Smooth muscle cell (in vitro differentiated cells): ENCODE results near the gene PGGHG. TPM values are rescaled to one million over a fixed set of nuclear protein-coding genes. Genes with fewer than 3 reads are reported as not detected.

Experiments
- DNase-seq: peaks from one replicate; lab custom pipeline; 2025; ENCODE audit not compliant: unreplicated experiment; lab: John Stamatoyannopoulos, UW
- H2AFZ ChIP-seq: fragments of 200-600 bp; sonication (generic); 2 replicates; pipeline ENCODE4 v1.6.0; 2016; ENCODE audit warnings: antibody characterized with exemption, low read depth, mild to moderate bottlenecking
- H3F3A ChIP-seq: fragments of 200-600 bp; sonication (generic); 2 replicates; pipeline ENCODE4 v1.6.0; 2017; ENCODE audit warnings: antibody characterized with exemption, low read depth
- H3K27ac ChIP-seq: fragments of 200-600 bp; sonication (generic); 2 replicates; pipeline ENCODE4 v1.5.1; 2016; ENCODE audit warnings: low read depth, mild to moderate bottlenecking
- H3K27me3 ChIP-seq: fragments of 200-600 bp; sonication (generic); 2 replicates; pipeline ENCODE4 v1.6.1; 2016; ENCODE audit warnings: low read depth, mild to moderate bottlenecking
- H3K36me3 ChIP-seq: fragments of 200-600 bp; sonication (generic); 2 replicates; pipeline ENCODE4 v1.5.1; 2016; ENCODE audit warnings: low read depth
- H3K4me1 ChIP-seq: fragments of 200-600 bp; sonication (generic); 2 replicates; pipeline ENCODE4 v1.5.1; 2016; ENCODE audit warnings: low read depth
- H3K4me2 ChIP-seq: fragments of 200-600 bp; sonication (generic); 2 replicates; pipeline ENCODE4 v1.6.0; 2016; ENCODE audit warnings: mild to moderate bottlenecking
- H3K4me3 ChIP-seq: fragments of 200-600 bp; sonication (generic); 2 replicates; pipeline ENCODE4 v1.5.1; 2016; ENCODE audit warnings: mild to moderate bottlenecking
- H3K79me2 ChIP-seq: fragments of 200-600 bp; sonication (generic); 2 replicates; pipeline ENCODE4 v1.6.0; 2016; ENCODE audit warnings: low read depth, mild to moderate bottlenecking
- H3K9ac ChIP-seq: fragments of 200-600 bp; sonication (generic); 2 replicates; pipeline ENCODE4 v1.6.0; 2016; ENCODE audit warnings: low read depth
- H3K9me3 ChIP-seq: fragments of 200-600 bp; sonication (generic); replicated peaks from 2 replicates; pipeline ENCODE4 v1.5.1; 2016; ENCODE audit warnings: low read depth
- H4K20me1 ChIP-seq: fragments of 200-600 bp; sonication (generic); 2 replicates; pipeline ENCODE4 v1.6.0; 2016; ENCODE audit warnings: low read depth
- WGBS: methylation state at CpG from one replicate; pipeline ENCODE4 v1.1.7; 2016; ENCODE audit warnings: low lambda C conversion rate; 5-methylcytosine and 5-hydroxymethylcytosine counted together
- polyA plus RNA-seq: library from polyadenylated mRNA; unstranded; fragments of >200 nt; fragmentation: Nextera tagmentation; extraction: Ambion mirVana; gene quantifications from 2 replicates; pipeline ENCODE4 v1.2.1, GENCODE V29; 2016
- total RNA-seq: library from RNA; depleted of rRNA; stranded (reverse); fragments of >200 nt; gene quantifications from 2 replicates; pipeline ENCODE4 v1.2.3, GENCODE V29; 2014
- TF ChIP-seq, protein P1 (sequence below): fragments of 200-600 bp; sonication (generic); IDR thresholded peaks from 2 replicates; pipeline ENCODE4 v1.5.1; 2017; ENCODE audit warnings: borderline replicate concordance, mild to moderate bottlenecking, antibody characterized with exemption; ENCODE audit not compliant: insufficient read depth, poor library complexity, severe bottlenecking

The PGGHG gene
- total and polyA plus RNA-seq, 2 experiments from 2014 or later: 8.6 to 16.6 TPM

DNA sequence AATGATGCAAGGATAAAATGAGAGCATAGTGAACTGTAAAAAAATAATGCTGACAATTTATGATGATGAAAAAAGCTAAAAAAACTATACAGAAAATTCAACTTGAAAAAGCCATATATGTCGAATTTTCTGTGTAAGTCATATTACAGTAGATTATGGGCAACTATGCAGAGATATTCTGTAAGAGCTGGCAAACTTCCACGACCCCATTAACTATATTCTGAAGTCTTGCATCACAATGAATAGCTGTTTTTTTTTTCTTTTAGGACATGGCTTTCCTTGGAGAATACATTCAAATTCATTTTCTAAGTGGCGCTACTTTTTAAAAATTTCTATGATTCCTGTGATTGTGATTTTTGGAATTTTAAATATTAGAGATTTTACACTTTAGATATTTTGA lies 33.8 kb upstream of the PGGHG start:
- H3F3A ChIP-seq: peaks cover 4% of the 10 kb centered on the region

DNA sequence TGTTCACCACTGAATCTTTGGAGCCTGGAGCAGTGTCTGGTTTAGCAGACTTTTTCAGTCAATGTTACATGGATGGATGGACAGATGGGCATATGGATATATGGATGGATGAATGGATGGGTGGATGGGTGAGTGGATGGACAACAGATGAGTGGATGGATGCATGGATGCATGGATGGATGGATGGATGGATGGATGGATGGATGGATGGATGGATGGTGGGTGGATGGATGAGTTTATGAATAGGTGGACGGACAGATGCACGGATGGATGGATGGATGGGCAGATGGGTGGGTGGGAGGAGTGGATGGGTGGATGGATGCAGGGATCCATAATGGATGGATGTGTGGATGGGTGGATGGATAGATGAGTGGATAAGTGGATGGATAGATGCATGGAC lies 33.1 kb upstream of the PGGHG start:
- WGBS: 92% methylated on average over 2 of the region's 2 CpGs
- TF ChIP-seq, protein P1, sequence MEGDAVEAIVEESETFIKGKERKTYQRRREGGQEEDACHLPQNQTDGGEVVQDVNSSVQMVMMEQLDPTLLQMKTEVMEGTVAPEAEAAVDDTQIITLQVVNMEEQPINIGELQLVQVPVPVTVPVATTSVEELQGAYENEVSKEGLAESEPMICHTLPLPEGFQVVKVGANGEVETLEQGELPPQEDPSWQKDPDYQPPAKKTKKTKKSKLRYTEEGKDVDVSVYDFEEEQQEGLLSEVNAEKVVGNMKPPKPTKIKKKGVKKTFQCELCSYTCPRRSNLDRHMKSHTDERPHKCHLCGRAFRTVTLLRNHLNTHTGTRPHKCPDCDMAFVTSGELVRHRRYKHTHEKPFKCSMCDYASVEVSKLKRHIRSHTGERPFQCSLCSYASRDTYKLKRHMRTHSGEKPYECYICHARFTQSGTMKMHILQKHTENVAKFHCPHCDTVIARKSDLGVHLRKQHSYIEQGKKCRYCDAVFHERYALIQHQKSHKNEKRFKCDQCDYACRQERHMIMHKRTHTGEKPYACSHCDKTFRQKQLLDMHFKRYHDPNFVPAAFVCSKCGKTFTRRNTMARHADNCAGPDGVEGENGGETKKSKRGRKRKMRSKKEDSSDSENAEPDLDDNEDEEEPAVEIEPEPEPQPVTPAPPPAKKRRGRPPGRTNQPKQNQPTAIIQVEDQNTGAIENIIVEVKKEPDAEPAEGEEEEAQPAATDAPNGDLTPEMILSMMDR: no peak
- Histone ChIP-seq H3K79me2 (no peaks in the 10 kb centered on the region), H3K4me2 (no peak overlapping the region), H3K9ac (no peak overlapping the region), H3K4me1 (no peaks in the 10 kb centered on the region), H3K27ac (no peak overlapping the region), H2AFZ (no peak overlapping the region), H3K36me3 (no peaks in the 10 kb centered on the region), H3K9me3 (no peaks in the 10 kb centered on the region), H3K27me3 (no peaks in the 10 kb centered on the region), H3F3A (peaks cover 4% of the 10 kb centered on the region), H4K20me1 (peaks cover 4% of the 10 kb centered on the region), H3K4me3 (no peak overlapping the region)
- no peak for DNase-seq

More for the DNA sequence above, 33.8 kb upstream of the PGGHG start:
- no peaks in the 10 kb centered on the region for H3K4me1 ChIP-seq
- TF ChIP-seq, protein P1: no peak
- H2AFZ ChIP-seq: no peak overlapping the region
- no peak overlapping the region for H3K27ac ChIP-seq
- H3K79me2 ChIP-seq: no peaks in the 10 kb centered on the region
- H3K36me3 ChIP-seq: no peaks in the 10 kb centered on the region
- 83% methylated on average over 3 of the region's 3 CpGs for WGBS
- no peak overlapping the region for H3K9ac ChIP-seq
- no peak overlapping the region for H3K4me3 ChIP-seq
- peaks cover 4% of the 10 kb centered on the region for H4K20me1 ChIP-seq
- H3K9me3 ChIP-seq: no peaks in the 10 kb centered on the region
- no peak overlapping the region for H3K4me2 ChIP-seq
- DNase-seq: no peak
- H3K27me3 ChIP-seq: no peaks in the 10 kb centered on the region

DNA sequence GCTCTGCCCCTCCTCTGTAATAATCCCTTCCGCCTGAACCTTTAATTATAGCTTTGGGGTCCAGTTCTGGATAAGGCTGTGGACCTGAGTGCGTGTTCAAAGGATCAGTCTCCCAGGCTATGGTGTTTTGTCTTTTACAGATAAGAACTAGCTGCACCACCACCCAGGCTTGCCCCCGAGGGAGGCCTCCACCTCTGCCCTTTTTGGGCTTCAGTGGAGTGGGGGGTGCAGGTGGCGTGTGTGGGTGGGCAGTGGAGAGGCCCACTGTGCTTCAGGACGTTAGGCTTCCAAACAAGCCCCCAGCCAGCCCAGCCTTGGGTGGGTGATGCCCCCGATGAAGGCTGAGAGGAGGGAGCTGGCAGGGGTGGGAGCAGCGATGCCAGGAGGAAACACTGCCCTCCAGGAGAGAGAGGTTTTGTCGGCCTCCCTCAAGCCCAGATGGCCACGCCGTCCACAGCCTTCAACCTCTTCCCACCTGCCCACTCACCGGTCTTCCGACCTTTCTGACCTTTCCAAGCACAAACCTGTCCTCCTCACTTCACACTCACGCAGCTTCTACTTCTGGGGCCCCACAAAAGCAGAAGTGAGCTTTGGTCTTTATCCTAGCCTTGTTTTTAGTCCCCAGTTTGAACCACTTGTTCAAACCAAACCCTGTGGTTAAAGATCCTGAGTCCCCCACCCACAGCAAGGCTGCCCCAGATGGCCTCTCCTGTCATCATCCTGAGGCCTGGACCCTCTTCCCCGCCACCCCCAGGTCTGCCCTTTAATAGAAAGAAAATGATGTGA lies 31.8 kb upstream of the PGGHG start:
- Histone ChIP-seq H3K79me2 (no peaks in the 10 kb centered on the region), H2AFZ (no peak overlapping the region), H3K4me3 (no peak overlapping the region), H3K4me1 (no peaks in the 10 kb centered on the region), H3K4me2 (no peak overlapping the region), H3F3A (no peaks in the 10 kb centered on the region), H4K20me1 (no peaks in the 10 kb centered on the region), H3K36me3 (no peaks in the 10 kb centered on the region), H3K9me3 (no peaks in the 10 kb centered on the region), H3K27ac (no peak overlapping the region), H3K9ac (no peak overlapping the region), H3K27me3 (no peaks in the 10 kb centered on the region)
- TF ChIP-seq, protein P1: no peak
- WGBS: 81% methylated on average over 14 of the region's 14 CpGs
- no peak for DNase-seq
